NT2/D1 (cell line): ENCODE results near the gene STARD5.

Source experiments
- YY1 ChIP-seq: IDR thresholded peaks from 2 replicates; pipeline ENCODE4 v1.6.1; 2011; ENCODE audit not compliant: insufficient read length, insufficient read depth
- ZNF274 ChIP-seq: IDR thresholded peaks from 2 replicates; pipeline ENCODE4 v1.6.1; 2011; ENCODE audit warnings: mild to moderate bottlenecking, low read depth, low read length

DNA sequence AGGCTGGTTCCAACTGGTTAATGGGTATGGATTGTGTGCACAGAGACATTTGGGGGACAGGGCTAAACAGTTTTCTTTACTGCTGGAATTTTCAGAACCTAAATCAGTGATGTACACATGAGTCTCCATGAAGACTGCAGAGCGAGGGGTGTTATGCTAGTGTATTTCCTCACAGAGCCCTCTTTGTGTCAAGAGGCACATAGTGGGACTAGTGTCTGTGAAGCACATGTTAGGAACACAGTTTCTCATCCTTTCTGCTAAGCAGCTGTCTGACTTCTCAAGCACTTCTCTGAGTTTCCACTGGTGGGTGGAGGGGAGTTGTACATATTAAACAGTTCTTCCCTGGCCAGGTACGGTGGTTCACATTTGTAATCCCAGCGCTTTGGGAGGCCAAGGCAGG is 9.4 kb upstream of the STARD5 start:
- TF ChIP-seq ZNF274 (no peak), YY1 (no peak)
